NCI-H2227 (cell line): ENCODE measurements around the gene BICD1.

Source experiments
- DNase-seq: peaks from one replicate; lab custom pipeline; 2025; ENCODE audit not compliant: unreplicated experiment; lab: John Stamatoyannopoulos, UW

BICD1 gene

GRCh38 chr12:32240831-32241230, 134.2 kb downstream of the BICD1 start:
- DNase-seq = no peak

DNA sequence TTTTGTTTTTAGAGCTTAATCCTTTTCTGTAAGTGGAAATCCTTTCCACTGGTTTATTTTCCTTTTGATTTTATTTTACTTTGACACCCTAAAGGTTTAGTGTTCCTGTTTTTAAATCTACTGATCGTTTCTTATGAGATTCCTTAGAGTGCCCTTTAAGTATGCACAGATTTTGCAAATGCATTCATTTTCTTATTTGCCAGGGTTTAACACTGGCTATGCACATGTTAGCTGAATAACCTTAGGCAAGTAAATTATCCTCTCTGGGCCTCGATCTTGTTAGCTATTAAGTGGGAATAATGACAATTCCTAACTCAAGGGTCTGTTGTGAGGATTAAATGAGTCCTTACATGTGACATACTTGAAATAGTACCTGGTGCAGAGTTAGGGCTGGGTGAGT, 136.0 kb downstream of the BICD1 start:
- no peak for DNase-seq

GRCh38 chr12:32248441-32249140, 141.9 kb downstream of the BICD1 start:
- DNase-seq = no peak

DNA sequence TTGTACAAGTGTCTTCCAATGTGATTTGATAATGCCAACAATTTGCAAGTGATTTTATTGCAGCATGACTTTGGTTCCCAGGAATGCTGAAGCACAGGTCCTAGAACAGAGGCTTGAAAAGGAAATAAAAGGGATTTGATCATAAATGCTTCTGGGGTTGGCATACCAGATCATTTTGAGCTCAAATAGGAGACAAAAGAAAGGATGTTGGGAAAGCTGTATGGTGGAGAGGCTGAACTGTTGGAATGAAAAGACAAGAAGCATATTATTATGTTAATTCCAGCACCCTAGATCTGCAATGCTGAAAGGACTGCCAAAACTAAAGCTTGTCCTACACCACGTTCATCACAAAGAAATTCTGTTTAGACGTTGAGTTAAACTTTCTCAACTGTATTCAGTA, 143.1 kb downstream of the BICD1 start:
- no peak for DNase-seq

DNA sequence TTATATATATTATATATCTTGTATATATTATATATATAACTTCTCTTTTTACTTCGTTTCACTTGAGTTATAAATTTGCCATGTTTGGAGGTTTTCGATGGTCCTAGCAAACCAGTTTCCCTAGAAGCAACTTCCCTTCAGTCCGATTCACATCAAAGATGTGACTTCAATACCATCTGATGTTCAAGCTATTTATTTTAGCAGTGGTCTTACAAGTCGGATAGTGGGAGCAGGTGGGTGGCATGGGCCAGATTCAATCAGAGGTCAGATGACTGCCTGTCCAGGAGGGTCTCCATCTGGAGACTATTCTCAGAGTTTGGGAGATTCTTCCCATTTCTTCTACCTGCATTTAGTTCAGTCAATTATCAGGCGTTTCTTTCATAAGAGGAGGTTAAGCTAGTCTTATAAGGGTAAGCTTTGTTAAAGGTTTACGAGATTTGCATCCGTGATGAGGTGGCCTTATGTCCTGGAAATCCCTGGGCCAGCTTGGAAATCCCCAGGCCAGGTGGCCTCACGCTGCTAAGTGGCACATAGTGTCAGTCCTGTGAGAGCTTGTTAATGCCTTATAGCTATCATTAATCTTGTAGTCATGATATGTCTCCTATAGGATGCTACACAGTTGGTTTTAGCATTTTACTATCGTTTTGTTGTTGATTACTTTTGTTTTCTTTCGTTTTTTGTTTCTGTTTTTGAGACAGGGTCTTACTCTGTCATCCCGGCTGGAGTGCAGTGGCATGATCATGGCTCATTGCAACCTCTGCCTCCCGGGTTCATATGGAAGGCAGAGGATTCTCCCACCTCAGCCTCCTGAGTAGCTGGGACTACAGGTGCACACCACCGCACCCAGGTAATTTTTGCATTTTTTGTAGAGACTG, 145.8 kb downstream of the BICD1 start:
- DNase-seq = no peak

DNA sequence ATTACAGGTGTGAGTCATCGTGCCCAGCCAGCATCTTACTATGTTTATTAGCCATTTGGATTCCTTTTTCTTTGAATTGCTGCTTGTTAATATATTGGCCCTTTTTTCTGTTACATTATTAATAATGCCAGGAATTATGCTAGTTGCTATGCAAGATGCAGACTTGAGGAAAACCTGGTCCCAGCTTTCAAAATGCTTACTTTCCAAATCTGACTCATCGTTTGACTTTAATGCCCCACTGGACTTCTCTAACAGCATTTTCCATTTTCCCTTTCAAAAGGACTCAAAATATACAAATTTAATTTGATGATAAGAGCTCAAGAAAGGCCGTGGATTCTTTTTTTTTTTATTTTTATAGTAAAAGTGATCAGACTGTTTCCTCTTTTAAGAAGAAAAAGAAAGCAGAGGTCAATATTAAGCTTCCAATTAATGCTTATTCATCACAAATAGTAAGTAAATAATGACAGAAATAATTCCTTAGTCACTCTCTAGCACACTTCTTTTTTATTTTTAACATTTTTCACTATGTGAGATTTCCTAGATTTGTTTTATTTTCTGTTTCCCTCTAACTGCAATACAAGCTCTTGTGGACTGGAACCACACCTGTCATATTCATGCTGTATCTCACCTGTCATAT, 146.6 kb downstream of the BICD1 start:
- no peak for DNase-seq

DNA sequence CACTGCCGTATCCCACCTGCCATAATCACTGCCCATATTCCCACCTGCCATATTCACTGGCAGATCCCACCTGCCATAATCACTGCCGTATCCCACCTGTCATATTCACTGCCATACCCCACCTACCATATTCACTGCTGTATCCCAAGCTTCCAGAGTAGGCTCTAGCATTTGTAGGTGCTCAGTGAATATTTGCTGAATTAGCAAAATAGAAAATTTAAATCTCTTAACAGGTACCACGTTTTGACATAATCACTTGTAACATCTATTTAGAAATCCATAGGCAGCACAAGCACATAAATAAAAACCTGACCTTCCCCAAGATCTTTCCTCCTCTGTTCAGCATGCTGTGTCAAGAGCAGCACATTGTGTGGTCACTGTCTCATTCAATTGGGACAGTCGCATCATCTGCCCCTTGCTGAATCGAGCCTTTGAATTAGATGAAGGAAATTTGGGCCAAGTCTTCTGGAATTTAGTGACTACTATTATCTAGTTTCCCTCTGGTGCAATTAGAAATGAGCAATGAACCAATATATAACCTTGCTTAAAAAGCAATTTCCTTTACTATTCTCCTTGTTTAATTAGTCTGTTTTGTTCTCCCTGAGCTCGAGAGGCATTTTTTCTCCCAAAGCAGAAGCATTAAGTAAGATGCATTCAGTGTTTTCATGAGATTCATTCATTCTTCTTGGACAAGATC, 147.8 kb downstream of the BICD1 start:
- no peak for DNase-seq

DNA sequence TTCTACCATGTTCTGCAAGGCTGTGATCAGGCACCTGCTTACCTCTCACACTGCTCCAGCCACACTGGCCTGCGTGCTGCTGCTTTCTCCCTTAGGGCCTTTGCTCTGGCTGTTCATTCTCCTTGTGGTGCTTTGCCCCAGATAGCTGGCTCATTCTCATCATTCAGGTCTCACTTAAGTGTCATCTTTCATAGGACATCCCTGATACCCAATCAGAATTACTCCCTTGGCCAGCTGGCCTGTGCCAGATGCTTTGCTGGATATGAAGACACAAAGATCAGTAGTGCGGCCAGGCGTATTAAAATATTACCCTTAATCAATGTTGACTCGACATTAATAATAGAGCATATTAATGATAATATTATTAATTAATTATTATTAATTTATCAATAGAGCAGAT, 148.9 kb downstream of the BICD1 start:
- DNase-seq = no peak

DNA sequence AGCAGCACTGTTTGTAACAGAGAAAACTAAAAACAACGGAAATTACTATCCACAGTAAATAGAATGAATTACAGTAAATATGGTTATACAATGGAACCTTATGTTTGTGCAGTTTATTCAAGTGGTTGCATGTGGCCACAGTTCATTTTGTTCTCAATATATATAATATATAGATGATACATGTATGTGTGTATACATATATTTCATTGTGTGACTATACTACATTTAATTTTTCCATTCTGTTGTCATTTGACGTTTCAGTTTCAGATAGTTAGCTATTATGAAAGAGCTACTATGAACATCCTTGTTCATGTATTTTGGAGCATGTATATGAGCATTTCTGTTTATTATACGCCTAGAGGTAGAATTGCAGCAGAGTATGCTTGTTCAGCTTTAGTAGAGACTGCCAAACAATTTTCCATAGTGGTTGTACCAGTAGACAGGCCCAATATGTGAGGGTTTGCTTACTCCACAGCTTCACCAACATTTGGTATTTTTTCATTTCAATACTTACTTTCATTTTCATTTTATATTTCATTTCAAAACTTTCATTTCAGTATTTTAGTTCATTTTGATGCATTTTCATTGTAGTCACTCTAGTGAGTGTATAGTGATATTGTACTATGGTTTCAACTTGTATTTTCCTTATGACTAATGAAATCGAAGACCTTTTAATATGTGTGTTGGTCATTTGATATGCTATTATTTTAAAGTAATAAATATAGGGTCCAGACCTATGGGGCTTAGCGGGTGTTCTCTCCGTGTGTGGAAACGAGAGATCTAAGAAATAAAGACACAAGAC, 151.2 kb downstream of the BICD1 start:
- no peak for DNase-seq

GRCh38 chr12:32260696-32261095, 154.0 kb downstream of the BICD1 start:
- DNase-seq = no peak

DNA sequence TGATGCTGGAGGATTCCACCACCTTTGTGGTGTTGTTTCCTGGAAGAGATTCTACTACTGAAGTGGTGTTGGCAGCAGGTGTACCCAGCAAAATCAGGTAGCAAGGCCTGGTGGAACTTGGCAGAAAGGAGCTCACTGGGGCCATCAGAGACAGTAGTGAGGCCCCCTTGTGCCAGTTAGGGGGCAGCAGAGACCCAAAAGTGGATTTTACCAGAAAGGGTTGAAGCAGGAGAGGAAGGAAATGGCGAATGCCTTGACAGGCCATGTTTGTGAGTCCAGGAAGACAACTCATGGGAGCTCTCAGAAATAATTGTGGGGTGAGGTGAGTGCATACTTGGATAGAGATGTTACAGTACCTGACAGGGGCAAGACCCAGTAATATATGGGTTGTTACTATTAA, 155.0 kb downstream of the BICD1 start:
- DNase-seq = no peak

DNA sequence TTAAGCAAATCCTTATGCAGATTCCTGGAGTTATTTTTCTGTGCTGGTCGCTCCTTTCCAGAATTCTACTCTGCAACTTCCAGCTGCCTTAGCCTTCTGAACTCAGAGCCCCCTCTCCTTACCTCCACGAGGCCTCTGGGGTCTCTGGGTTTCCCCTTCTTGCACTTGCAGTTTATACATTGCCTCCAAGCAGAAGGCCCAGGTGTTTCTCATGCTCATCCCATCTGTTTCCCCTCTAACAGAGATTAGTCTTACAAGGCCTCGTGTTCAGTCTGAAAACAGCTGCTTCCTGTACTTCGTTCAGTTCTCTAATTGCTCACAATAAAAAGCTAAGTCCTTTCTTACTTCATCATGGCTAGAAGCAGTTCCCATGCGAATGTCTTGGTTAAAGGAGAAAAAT, 158.3 kb downstream of the BICD1 start:
- no peak for DNase-seq

GRCh38 chr12:32265456-32265855, 158.8 kb downstream of the BICD1 start:
- DNase-seq = no peak

DNA sequence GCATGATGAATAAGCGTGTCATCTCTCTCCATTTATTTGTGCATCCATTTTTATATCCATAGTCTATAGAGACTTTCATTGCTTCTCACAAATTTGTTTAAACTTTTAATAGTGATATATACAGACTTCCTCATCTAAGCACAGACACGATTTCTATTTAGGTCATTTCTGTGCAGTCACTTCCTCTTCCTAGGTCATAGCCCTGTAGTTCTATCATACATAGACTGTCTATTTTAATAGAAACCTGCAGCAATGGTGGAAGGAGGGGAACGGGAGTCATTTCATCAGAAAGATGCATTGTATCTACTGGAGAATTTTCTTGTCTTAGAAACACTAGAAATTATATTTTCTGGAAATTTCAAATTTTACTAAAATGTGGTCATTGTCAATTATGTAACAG, 159.3 kb downstream of the BICD1 start:
- no peak for DNase-seq

DNA sequence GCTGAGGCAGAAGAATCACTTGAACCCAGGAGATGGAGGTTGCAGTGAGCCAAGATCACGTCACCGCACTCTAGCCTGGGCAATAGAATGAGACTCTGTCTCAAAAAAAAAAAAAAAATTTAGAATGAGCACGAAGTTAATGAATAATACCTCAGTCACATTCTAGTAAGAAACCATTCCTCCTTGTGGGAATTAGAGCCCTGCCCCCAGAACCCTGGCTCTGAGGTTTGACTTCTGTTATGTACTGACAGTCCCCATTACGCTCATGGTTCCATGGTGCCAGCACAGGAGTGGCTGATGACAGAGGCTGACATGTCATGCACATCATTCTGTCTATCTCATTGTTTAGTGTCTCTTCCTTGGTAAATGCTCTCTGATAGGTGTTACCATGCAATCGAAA, 160.1 kb downstream of the BICD1 start:
- no peak for DNase-seq

GRCh38 chr12:32270818-32271710, 164.4 kb downstream of the BICD1 start:
- DNase-seq = no peak

DNA sequence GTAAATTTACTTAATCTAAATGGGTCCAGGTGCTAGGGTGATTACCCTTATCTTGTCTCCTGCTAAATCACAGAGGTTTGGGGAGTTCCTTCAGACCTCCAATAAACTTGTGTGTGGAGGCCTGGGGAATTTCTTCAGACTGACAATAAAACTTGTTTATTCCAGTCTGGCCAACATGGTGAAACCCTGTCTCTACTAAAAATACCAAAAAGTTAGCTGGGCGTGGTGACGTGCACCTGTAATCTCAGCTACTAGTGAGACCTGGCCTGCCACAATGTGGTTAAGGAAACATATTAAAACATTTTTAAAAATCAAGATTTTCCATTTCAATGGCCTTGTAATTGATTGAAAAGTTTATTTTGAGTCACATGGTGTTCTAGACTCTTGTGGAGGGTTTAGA, 165.8 kb downstream of the BICD1 start:
- DNase-seq = no peak

GRCh38 chr12:32273063-32273522, 166.4 kb downstream of the BICD1 start:
- no peak for DNase-seq

- no peak for DNase-seq
Observed at GRCh38 chr12:32273712-32274111, 167.1 kb downstream of the BICD1 start.

DNA sequence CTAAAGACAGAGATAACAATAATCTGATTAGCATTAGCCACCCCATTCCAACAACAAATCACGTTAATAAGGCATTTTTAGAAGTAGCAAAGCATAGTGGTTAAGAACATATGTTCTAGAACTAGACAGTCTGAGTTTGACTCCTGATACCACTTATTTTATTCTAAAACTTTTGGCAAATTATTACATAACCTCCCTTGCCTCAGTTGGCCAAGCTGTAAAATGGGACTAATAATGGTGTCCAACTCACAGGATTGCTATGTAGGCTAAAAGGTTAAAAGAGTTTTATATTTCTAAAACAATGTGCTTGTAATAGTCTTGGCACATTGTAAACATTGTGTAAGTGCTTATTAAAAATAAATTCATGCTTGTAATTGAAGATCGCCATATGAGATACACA, 168.0 kb downstream of the BICD1 start:
- DNase-seq = no peak
